GM18951 (cell line): ENCODE data around the gene TEX12.
"Not testable (repeated sequence)": the region's sequence is repeated elsewhere in the genome, so short reads cannot be mapped to it uniquely, and the experiment has no call there.

Experiments
- POLR2A ChIP-seq: IDR thresholded peaks from 4 replicates; pipeline ENCODE4 v1.6.1; 2011; ENCODE audit warnings: mild to moderate bottlenecking; ENCODE audit not compliant: insufficient read length, insufficient read depth; ENCODE audit errors: extremely low read depth
- in situ Hi-C: fragments of 300-500 bp; cut with MboI; formaldehyde crosslinking; loops from one replicate; pipeline ENCODE4 v1.12.0; 2022; ENCODE audit warnings: low sequenced_read_pairs, mixed read lengths, inconsistent platforms; ENCODE audit not compliant: unreplicated experiment

TEX12 gene

DNA sequence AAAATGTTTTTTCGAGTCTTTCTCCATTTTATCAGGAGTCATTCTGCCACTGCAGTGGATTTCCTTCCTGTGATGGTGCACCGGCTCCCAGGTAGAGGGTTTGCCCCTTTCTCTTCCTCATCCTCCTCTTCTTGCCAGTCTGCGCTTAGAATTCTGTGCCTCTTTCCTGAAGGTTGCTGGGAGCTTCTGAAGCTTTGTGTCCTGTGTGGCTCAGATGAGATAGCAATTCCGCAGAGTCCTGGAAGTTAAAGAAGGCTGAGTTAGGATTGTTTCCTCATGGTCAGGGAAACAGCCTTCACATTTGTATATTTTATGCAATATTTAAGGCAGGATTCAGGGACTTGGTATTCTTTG, 8.4 kb downstream of the TEX12 start:
- TF ChIP-seq POLR2A: no peak
- in situ Hi-C loops: no loop called here

GRCh38 chr11:112176077-112176476, 8.9 kb downstream of the TEX12 start:
- in situ Hi-C loops: no loop called here
- no peak for TF ChIP-seq POLR2A

GRCh38 chr11:112177589-112177988, 10.4 kb downstream of the TEX12 start:
- TF ChIP-seq POLR2A: no peak
- in situ Hi-C loops: no loop called here

GRCh38 chr11:112178428-112178827, 11.3 kb downstream of the TEX12 start:
- no peak for TF ChIP-seq POLR2A
- in situ Hi-C loops: no loop called here

- TF ChIP-seq POLR2A: no peak
- in situ Hi-C loops: no loop called here
Observed at GRCh38 chr11:112178936-112179335, 11.8 kb downstream of the TEX12 start.

- in situ Hi-C loops: no loop called here
- no peak for TF ChIP-seq POLR2A
Observed at GRCh38 chr11:112179601-112180000, 12.4 kb downstream of the TEX12 start.

- in situ Hi-C loops: no loop called here
- TF ChIP-seq POLR2A: no peak
Observed at GRCh38 chr11:112182867-112183266, 15.7 kb downstream of the TEX12 start.

- TF ChIP-seq POLR2A: no peak
- in situ Hi-C loops: no loop called here
Observed at GRCh38 chr11:112185883-112186282, 18.7 kb downstream of the TEX12 start.

- no peak for TF ChIP-seq POLR2A
- in situ Hi-C loops: no loop called here
Observed at GRCh38 chr11:112186304-112186703, 19.1 kb downstream of the TEX12 start.

GRCh38 chr11:112195113-112195512, 27.9 kb downstream of the TEX12 start:
- in situ Hi-C loops: not testable (repeated sequence)

GRCh38 chr11:112195951-112196351, 28.8 kb downstream of the TEX12 start:
- no peak for TF ChIP-seq POLR2A

DNA sequence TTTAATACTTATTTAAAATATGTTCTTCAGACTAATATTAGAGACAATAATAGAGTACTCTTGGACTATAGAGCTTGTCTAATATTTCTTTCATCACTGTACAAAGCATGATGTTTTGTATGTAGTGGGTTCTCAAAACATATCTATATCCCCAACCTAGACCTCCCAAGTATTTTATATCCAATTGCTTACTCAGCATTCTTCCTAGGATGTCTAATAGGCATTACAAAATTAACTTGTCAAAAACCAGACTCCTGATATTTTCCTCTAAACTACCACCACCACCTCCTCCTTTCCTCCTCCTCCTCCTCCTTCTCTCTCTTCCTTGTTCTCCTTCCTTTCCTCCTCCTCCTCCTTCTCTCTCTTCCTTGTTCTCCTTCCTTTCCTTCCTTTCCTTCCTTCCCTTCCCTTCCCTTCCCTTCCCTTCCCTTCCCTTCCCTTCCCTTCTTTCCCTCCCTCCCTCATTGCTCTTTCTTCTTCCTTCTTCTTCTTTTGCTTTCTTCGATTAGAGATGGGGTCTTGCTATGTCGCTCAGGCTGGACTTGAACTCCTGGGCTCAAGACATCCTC, 29.4 kb downstream of the TEX12 start:
- TF ChIP-seq POLR2A: no peak
- in situ Hi-C loops: no loop called here

More at GRCh38 chr11:112195951-112196351, 28.8 kb downstream of the TEX12 start:
- in situ Hi-C loops: no loop called here

DNA sequence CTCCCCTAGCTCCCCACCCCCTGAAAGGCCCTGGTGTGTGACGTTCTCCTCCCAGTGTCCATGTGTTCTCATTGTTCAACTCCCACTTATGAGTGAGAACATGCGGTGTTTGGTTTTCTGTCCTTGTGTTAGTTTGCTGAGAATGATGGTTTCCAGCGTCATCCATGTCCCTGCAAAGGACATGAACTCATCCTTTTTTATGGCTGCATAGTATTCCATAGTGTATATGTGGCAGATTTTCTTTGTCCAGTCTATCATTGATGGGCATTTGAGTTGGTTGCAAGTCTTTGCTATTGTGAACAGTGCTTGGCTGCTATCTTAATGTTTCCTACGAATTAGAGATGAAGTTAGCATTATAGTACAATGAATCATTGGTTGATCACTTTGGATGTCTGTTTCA, 31.9 kb downstream of the TEX12 start:
- in situ Hi-C loops: not testable (repeated sequence)

GRCh38 chr11:112200252-112200651, 33.1 kb downstream of the TEX12 start:
- no peak for TF ChIP-seq POLR2A
- in situ Hi-C loops: no loop called here

DNA sequence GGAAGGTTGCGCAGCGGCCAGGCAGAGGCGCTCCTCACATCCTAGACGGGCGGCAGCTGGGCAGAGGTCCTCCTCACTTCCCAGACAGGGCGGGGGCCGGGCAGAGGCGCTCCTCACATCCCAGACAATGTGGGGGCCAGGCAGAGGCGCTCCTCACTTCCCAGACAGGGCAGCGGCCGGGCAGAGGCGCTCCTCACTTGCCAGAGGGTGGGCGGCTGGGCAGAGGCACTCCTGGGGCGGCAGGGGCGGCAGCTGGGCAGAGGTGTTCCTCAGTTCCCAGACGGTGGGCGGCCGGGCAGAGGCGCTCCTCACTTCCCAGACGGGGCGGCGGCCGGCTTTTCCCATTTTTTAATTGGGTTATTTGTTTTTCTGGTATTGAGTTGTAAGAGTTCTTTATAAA, 38.9 kb downstream of the TEX12 start:
- in situ Hi-C loops: no loop called here
- TF ChIP-seq POLR2A: no peak
